K562 (cell line): Measurements from ENCODE around the gene CABLES1. TPM values are rescaled to one million over a fixed set of nuclear protein-coding genes. Genes with fewer than 3 reads are reported as not detected.

ENCODE experiments used
- ATAC-seq: fragments of 200-7000 bp; cut with Tn5 transposase; 3 replicates; pipeline ENCODE4 v1.9.1; 2020; ENCODE audit warnings: moderate library complexity
- BruUV-seq: library from RNA; stranded (reverse); fragments of 400-500 nt; replicated peaks from 2 replicates; lab custom pipeline; 2021; lab: Mats Ljungman, UMichigan
- CTCF ChIA-PET: fragments of 300-600 bp; formaldehyde crosslinking; extraction: SDS; loops from one replicate; lab custom pipeline; 2021; ENCODE audit warnings: low intra/inter-chr PET ratio; lab: Yijun Ruan, JAX
- POLR2A ChIA-PET: fragments of 300-600, 350-650 bp; sonication (Branson Sonifier 250); formaldehyde crosslinking; extraction: SDS; loops from one replicate; lab custom pipeline; 2021; ENCODE audit warnings: antibody characterized with exemption, inconsistent platforms; lab: Yijun Ruan, JAX
- DNase-seq, 4 experiments: peaks; one replicate each; pipeline versions ENCODE4 v3.0.0 to v3.0.0-alpha.2; 2011 to 2018; ENCODE audit warnings: low spot score in 3 of 4, mixed read lengths in 3 of 4; ENCODE audit errors: extremely low read depth in 1 of 4
- FAIRE-seq: peaks from 2 replicates; lab custom pipeline; 2011; peaks lifted over from hg19 to GRCh38; lab: Jason Lieb, UNC
- H2AFZ ChIP-seq: 2 replicates; pipeline ENCODE4 v1.6.0; 2011; ENCODE audit warnings: low read depth, low read length, control low read depth, inconsistent platforms
- H3K27ac ChIP-seq: fragments of 200-600 bp; 3 replicates; pipeline ENCODE4 v1.8.0; 2011; ENCODE audit warnings: low read depth, mild to moderate bottlenecking, control low read depth, inconsistent platforms, low read length, moderate library complexity, mixed read lengths; ENCODE audit errors: extremely low read depth
- H3K27me3 ChIP-seq, 2 experiments: fragments of 300-600 bp in 1 of 2; 2 replicates in 1 of 2; 3 replicates in 1 of 2; pipeline versions ENCODE4 v1.6.0 to v1.8.0; 2011; ENCODE audit warnings: inconsistent platforms in 2 of 2, low read length in 2 of 2, mild to moderate bottlenecking in 1 of 2, mixed read lengths in 1 of 2, moderate library complexity in 1 of 2; ENCODE audit not compliant: control insufficient read depth in 2 of 2, insufficient read depth in 2 of 2
- H3K36me3 ChIP-seq: fragments of 300-600 bp; 3 replicates; pipeline ENCODE4 v1.8.0; 2011; ENCODE audit warnings: mild to moderate bottlenecking, low read length, inconsistent platforms; ENCODE audit not compliant: control insufficient read depth, insufficient read depth
- H3K4me1 ChIP-seq, 2 experiments: fragments of 200-600 bp in 1 of 2; replicated peaks in 1 of 2; 2 replicates in 1 of 2; 3 replicates in 1 of 2; pipeline versions ENCODE4 v1.5.1 to v1.8.0; 2011; ENCODE audit warnings: inconsistent platforms in 2 of 2, low read length in 2 of 2, mild to moderate bottlenecking in 1 of 2, mixed read lengths in 1 of 2, moderate library complexity in 1 of 2; ENCODE audit not compliant: control insufficient read depth in 2 of 2, insufficient read depth in 2 of 2
- H3K4me2 ChIP-seq: 2 replicates; pipeline ENCODE4 v1.6.1; 2011; ENCODE audit warnings: low read length, control low read depth, inconsistent platforms, mixed read lengths; ENCODE audit not compliant: insufficient read depth
- H3K4me3 ChIP-seq: fragments of 200-600 bp; sonication (generic), shearing (Covaris generic); 2 replicates; pipeline ENCODE4 v1.5.1; 2016; ENCODE audit warnings: control low read depth, inconsistent platforms
- H3K79me2 ChIP-seq: fragments of 200-600 bp; 3 replicates; pipeline ENCODE4 v1.8.0; 2011; ENCODE audit warnings: low read length, inconsistent platforms; ENCODE audit not compliant: control insufficient read depth, insufficient read depth
- H3K9ac ChIP-seq, 2 experiments: 2 replicates each; pipeline versions ENCODE4 v1.6.0 to v1.6.1; 2011; ENCODE audit warnings: low read depth in 2 of 2, low read length in 2 of 2, control low read depth in 1 of 2, inconsistent platforms in 1 of 2, mild to moderate bottlenecking in 1 of 2, mixed read lengths in 1 of 2; ENCODE audit not compliant: insufficient read depth in 1 of 2
- H3K9me1 ChIP-seq: one replicate; pipeline ENCODE4 v1.6.0; 2011; ENCODE audit warnings: inconsistent platforms, mild to moderate bottlenecking, low read length, moderate library complexity; ENCODE audit not compliant: control insufficient read depth, insufficient read depth
- H3K9me3 ChIP-seq: replicated peaks from 2 replicates; pipeline ENCODE4 v1.5.1; 2011; ENCODE audit warnings: low read depth, low read length, inconsistent platforms; ENCODE audit not compliant: control insufficient read depth, insufficient read depth
- H4K20me1 ChIP-seq: replicated peaks from 2 replicates; pipeline ENCODE4 v1.6.1; 2011; ENCODE audit warnings: low read length, inconsistent platforms, mixed read lengths; ENCODE audit not compliant: control insufficient read depth, insufficient read depth
- ASH1L ChIP-seq: fragments of 450-650 bp; IDR thresholded peaks from 2 replicates; pipeline ENCODE4 v1.6.1; 2018; ENCODE audit warnings: borderline replicate concordance, mild to moderate bottlenecking, low read depth; ENCODE audit not compliant: partially characterized antibody
- HDAC8 ChIP-seq: fragments of 450-650 bp; IDR thresholded peaks from 2 replicates; pipeline ENCODE4 v1.6.1; 2016; ENCODE audit warnings: mild to moderate bottlenecking, missing genetic modification characterization, moderate library complexity, missing compliant biosample characterization
- KDM1A ChIP-seq, 2 experiments: fragments of 450-650 bp; IDR thresholded peaks; 2 replicates each; pipeline ENCODE4 v1.6.1; 2016; ENCODE audit warnings: mild to moderate bottlenecking in 2 of 2
- MAFK ChIP-seq: IDR thresholded peaks from 2 replicates; pipeline ENCODE4 v1.6.1; 2011; ENCODE audit warnings: low read length, improper control_type of control experiment
- MCM7 ChIP-seq, 2 experiments: fragments of 450-650 bp; IDR thresholded peaks; 2 replicates each; pipeline ENCODE4 v1.6.1; 2016 to 2018
- RBM22 ChIP-seq: fragments of 200-400 bp; formaldehyde crosslinking; IDR thresholded peaks from 2 replicates; pipeline ENCODE4 v1.6.1; 2018; ENCODE audit warnings: low read length, low read depth; ENCODE audit not compliant: poor library complexity, severe bottlenecking
- SIN3A ChIP-seq, 2 experiments: fragments of 150-350 bp in 1 of 2; IDR thresholded peaks; 2 replicates each; pipeline ENCODE4 v1.6.1; 2011 to 2016; ENCODE audit warnings: borderline replicate concordance in 2 of 2, low read depth in 2 of 2, low read length in 2 of 2, mild to moderate bottlenecking in 2 of 2, moderate library complexity in 2 of 2; ENCODE audit not compliant: control insufficient read depth in 1 of 2
- SMARCC2 ChIP-seq: fragments of 450-650 bp; IDR thresholded peaks from 2 replicates; pipeline ENCODE4 v1.6.1; 2017; ENCODE audit warnings: antibody characterized with exemption, moderate library complexity, mild to moderate bottlenecking, low read depth
- STAT5B ChIP-seq: fragments of 250-450 bp; sonication (Bioruptor Pico); IDR thresholded peaks from 2 replicates; pipeline ENCODE4 v1.8.0; 2021; ENCODE audit warnings: mild to moderate bottlenecking, inconsistent platforms
- TAF9B ChIP-seq: fragments of 450-650 bp; IDR thresholded peaks from 2 replicates; pipeline ENCODE4 v1.6.1; 2018; ENCODE audit warnings: mild to moderate bottlenecking; ENCODE audit not compliant: partially characterized antibody
- TCFL5 ChIP-seq: fragments of 250-450 bp; sonication (Bioruptor Pico); conservative IDR thresholded peaks from 2 replicates; pipeline ENCODE4 v1.6.1; 2021; ENCODE audit warnings: mild to moderate bottlenecking, moderate library complexity, matching md5 sums
- ZNF639 ChIP-seq, 2 experiments: fragments of 200-800 bp in 1 of 2; sonication (Bioruptor generic) in 1 of 2; sonication (generic) in 1 of 2; formaldehyde crosslinking in 1 of 2; IDR thresholded peaks in 1 of 2; conservative IDR thresholded peaks in 1 of 2; 2 replicates each; pipeline versions ENCODE4 v1.5.0 to v1.6.1; 2016 to 2020; ENCODE audit warnings: missing compliant biosample characterization in 1 of 2, missing genetic modification characterization in 1 of 2, missing genetic modification reagents in 1 of 2
- WGBS: fragments of 100-300 bp; shearing (Covaris generic); methylation state at CpG from one replicate; pipeline ENCODE4 v1.1.6; 2016; ENCODE audit warnings: low coverage, mixed read lengths; ENCODE audit not compliant: insufficient coverage; ENCODE audit errors: missing lambda C conversion rate; 5-methylcytosine and 5-hydroxymethylcytosine counted together
- in situ Hi-C: fragments of 300-500 bp; cut with MboI; formaldehyde crosslinking; loops from 4 replicates; pipeline ENCODE4 v1.15.0; 2018; ENCODE audit warnings: inconsistent platforms, mixed read lengths
- intact Hi-C: fragments of 100-400 bp; cut with micrococcal nuclease; formaldehyde crosslinking; loops from 2 replicates; pipeline ENCODE4 v1.14.2; 2022
- polyA plus RNA-seq, 8 experiments: library from polyadenylated mRNA; depleted of rRNA in 4 of 8; stranded (reverse) in 5 of 8; unstranded in 3 of 8; fragments of >200 nt; fragmentation: Nextera tagmentation in 2 of 8; fragmentation: Illumina TruSeq in 1 of 8; extraction: Ambion mirVana in 2 of 8; extraction: Trizol in 1 of 8; gene quantifications; 2 replicates each; pipeline versions ENCODE4 v1.2.1 to v1.2.3, GENCODE V29; 2011 to 2014; ENCODE audit warnings: inconsistent platforms in 1 of 8, missing spikeins in 1 of 8
- total RNA-seq, 7 experiments: library from RNA; depleted of rRNA in 6 of 7; stranded (reverse); fragments of >200 nt in 6 of 7; fragmentation: Illumina TruSeq in 2 of 7; extraction: Trizol in 2 of 7; gene quantifications; 2 replicates each; pipeline versions ENCODE4 v1.2.1 to v1.2.3, GENCODE V29; 2011 to 2021; ENCODE audit warnings: low replicate concordance in 1 of 7
- TF ChIP-seq, protein P1 (sequence below): fragments of 250-450 bp; sonication (Bioruptor Pico); IDR thresholded peaks from 2 replicates; pipeline ENCODE4 v1.4.0; 2020; ENCODE audit warnings: mild to moderate bottlenecking
- TF ChIP-seq, protein P2 (sequence below): fragments of 450-650 bp; IDR thresholded peaks from one replicate; pipeline ENCODE4 v1.6.1; 2018; ENCODE audit warnings: mild to moderate bottlenecking, moderate library complexity; ENCODE audit not compliant: partially characterized antibody

The CABLES1 gene
- total and polyA plus RNA-seq, 9 of the 15 experiments (the other 6 are each of a cell fraction or from before 2014, with no cell fraction given) = 0.04 to 0.10 (median 0.06) TPM; not detected in 3

DNA sequence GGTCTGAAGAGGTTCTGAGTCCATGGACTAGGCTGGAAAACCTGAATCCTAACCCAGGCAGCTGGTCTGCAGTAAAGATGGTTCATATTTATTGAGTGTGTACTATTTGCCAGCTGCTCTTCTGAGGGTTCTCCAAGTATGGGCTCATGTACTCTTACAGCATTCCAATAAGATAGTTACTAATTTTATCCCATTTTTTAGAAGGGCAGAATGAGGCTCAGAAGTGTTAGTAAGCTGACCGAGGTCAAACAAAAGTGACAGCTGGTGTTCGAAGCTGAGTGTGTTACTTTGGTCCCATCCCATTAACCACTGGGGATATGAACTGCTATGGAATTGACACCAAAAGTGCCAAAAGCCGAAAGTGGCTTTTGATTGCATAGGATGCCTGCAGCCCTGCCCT, 76.9 kb downstream of the CABLES1 start:
- 2% methylated on average over 3 of the region's 3 CpGs for WGBS
- Histone ChIP-seq H3K9me1 (peaks cover 3% of the 10 kb centered on the region), H3K27me3 (peaks cover 31 to 66% of the 10 kb centered on the region in 2 experiments), H2AFZ (no peak overlapping the region), H3K4me1 (no peaks in the 10 kb centered on the region), H4K20me1 (no peaks in the 10 kb centered on the region), H3K4me2 (no peak overlapping the region), H3K27ac (no peak overlapping the region), H3K79me2 (no peaks in the 10 kb centered on the region), H3K4me3 (no peak overlapping the region), H3K9me3 (no peaks in the 10 kb centered on the region), H3K36me3 (no peaks in the 10 kb centered on the region), H3K9ac (no peak overlapping the region)
- DNase-seq = no peak
- intact Hi-C loops (no loop called here), in situ Hi-C loops (no loop called here)
- POLR2A ChIA-PET = interaction anchor here (0.5 to 1.6 kb wide), 2 partner anchors 12 to 1263 kb away, joined by 4 to 5 read pairs; no protein-coding TSS in a partner anchor
- CTCF ChIA-PET = interaction anchor here (0.6 kb wide), 1 partner anchor 376 kb away, joined by 3 read pairs; no protein-coding TSS in a partner anchor
- FAIRE-seq = no peak
- BruUV-seq = no TSS peak
- TF ChIP-seq KDM1A (IDR thresholded peaks at IDR 0.05) (no peak), SMARCC2 (no peak), STAT5B (CRISPR knock-in tag) (no peak), TCFL5 (CRISPR knock-in tag) (no peak), MCM7 (IDR thresholded peaks at IDR 0.05) (no peak), SIN3A (IDR thresholded peaks at IDR 0.05; ENCODE audit: borderline replicate concordance in 2 of 2, control insufficient read depth in 1 of 2, low read depth in 2 of 2, low read length in 2 of 2) (no peak), MAFK (no peak), ZNF639 (CRISPR knock-in tag; conservative IDR thresholded peaks at IDR 0.05 in 1 of 2, IDR thresholded peaks at IDR 0.05 in 1 of 2) (no peak), HDAC8 (tag) (no peak), ASH1L (no peak), TAF9B (no peak), RBM22 (no peak)
- TF ChIP-seq, protein P1, sequence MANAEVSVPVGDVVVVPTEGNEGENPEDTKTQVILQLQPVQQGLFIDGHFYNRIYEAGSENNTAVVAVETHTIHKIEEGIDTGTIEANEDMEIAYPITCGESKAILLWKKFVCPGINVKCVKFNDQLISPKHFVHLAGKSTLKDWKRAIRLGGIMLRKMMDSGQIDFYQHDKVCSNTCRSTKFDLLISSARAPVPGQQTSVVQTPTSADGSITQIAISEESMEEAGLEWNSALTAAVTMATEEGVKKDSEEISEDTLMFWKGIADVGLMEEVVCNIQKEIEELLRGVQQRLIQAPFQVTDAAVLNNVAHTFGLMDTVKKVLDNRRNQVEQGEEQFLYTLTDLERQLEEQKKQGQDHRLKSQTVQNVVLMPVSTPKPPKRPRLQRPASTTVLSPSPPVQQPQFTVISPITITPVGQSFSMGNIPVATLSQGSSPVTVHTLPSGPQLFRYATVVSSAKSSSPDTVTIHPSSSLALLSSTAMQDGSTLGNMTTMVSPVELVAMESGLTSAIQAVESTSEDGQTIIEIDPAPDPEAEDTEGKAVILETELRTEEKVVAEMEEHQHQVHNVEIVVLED (CRISPR knock-in tag) = no peak
- TF ChIP-seq, protein P2, sequence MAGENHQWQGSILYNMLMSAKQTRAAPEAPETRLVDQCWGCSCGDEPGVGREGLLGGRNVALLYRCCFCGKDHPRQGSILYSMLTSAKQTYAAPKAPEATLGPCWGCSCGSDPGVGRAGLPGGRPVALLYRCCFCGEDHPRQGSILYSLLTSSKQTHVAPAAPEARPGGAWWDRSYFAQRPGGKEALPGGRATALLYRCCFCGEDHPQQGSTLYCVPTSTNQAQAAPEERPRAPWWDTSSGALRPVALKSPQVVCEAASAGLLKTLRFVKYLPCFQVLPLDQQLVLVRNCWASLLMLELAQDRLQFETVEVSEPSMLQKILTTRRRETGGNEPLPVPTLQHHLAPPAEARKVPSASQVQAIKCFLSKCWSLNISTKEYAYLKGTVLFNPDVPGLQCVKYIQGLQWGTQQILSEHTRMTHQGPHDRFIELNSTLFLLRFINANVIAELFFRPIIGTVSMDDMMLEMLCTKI = no peak
- no peak for ATAC-seq
